HG03571 (cell line): ENCODE data around the gene RNU7-1.

Experiments used
- ATAC-seq: cut with Tn5 transposase; IDR thresholded peaks from one replicate; pipeline ENCODE4 v1.9.1; 2021; ENCODE audit not compliant: unreplicated experiment

Gene RNU7-1

GRCh38 chr12:6987956-6988553 lies 44.4 kb downstream of the RNU7-1 start:
- no peak for ATAC-seq
